KBM-7 (cell line): ENCODE measurements around the gene LRRC1.
A peak's percentile ranks its signal among the peaks of the same experiment; 100 is the strongest.
"Not testable (repeated sequence)": the region's sequence is repeated elsewhere in the genome, so short reads cannot be mapped to it uniquely, and the experiment has no call there.

ENCODE experiments used
- DNase-seq: peaks from one replicate; pipeline ENCODE4 v3.0.0-alpha.2; 2015
- in situ Hi-C: fragments of 300-500 bp; cut with MboI; formaldehyde crosslinking; loops from 2 replicates; pipeline ENCODE4 v1.14.3; 2020; ENCODE audit warnings: low sequenced_read_pairs, low pct_unique_long_range_greater_than_20kb, mixed read lengths

Gene LRRC1

DNA sequence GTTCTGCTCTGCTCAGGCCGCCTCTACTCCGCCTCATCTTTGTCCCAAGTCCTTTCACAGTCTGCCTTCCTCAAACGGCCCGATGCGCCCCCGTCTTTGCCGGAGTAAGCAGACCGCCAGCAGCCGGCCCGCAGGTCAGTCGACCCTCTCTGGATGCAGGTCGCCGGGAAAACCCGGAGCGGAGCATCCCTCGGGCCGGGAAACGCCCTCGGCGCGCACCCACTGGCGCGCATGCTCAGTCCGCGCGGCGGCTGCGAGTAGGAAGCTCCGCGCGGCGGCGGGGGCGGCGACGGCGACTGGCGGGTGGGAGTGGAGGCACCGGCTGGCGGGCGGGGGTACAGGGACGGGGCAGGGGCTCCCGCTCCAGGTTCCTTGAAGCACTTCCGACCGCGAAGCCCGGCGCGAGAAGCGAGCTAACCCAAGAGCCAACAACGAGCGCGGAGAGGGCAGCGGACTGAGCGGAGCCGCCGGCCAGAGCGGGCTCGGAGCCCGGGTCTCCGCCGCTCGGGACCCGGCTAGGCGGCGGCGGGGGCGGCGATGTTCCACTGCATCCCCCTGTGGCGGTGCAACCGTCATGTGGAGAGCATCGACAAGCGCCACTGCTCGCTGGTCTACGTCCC is at the start of gene LRRC1:
LRRC1 (plus strand) TSS at position 286 of the 620 bp plus-strand sequence; CDS start at position 538, 252 bp downstream.
- in situ Hi-C loops: no loop called here
- DNase-seq: peak; percentile 93

DNA sequence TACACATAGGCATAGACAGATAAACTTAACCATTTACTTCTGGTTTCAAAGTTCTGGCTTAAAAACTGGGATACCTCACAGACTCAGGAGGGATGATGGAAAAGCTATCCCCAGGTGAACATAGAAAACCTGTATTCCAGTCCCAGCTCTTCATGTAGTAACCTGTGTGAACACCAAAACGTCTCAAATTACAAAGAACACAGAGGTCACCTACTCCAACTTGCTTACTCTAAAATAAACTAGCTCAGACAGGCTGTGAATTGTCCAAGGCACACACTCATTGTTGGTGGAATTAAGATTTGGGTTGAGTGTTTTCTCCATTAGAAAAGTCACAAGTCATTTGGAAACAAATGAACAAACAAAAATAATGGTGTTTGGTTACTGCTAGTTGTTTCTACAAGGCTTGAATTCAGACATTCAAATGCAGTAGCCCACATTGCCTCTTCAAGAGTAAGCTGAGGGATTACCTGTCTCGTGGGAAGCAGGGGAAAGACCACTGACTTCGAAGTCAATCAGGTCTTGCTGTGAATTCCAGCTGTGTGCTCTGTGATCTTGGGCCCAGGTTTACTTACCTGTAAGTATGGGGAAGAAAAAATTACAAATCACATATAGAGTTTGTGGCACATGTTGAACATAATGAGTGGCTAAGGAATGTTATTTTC is 48.2 kb upstream of the LRRC1 start:
- no peak for DNase-seq

GRCh38 chr6:53750052-53750650 is 44.7 kb upstream of the LRRC1 start:
- in situ Hi-C loops: no loop called here

More for the DNA sequence above, 48.2 kb upstream of the LRRC1 start:
- in situ Hi-C loops: no loop called here

GRCh38 chr6:53751417-53751816 is 43.4 kb upstream of the LRRC1 start:
- DNase-seq: no peak
- in situ Hi-C loops: no loop called here

More at GRCh38 chr6:53750052-53750650, 44.7 kb upstream of the LRRC1 start:
- DNase-seq: no peak

GRCh38 chr6:53752440-53752839 is 42.4 kb upstream of the LRRC1 start:
- in situ Hi-C loops: no loop called here
- no peak for DNase-seq

GRCh38 chr6:53752856-53753255 is 41.9 kb upstream of the LRRC1 start:
- in situ Hi-C loops: no loop called here
- DNase-seq: no peak

DNA sequence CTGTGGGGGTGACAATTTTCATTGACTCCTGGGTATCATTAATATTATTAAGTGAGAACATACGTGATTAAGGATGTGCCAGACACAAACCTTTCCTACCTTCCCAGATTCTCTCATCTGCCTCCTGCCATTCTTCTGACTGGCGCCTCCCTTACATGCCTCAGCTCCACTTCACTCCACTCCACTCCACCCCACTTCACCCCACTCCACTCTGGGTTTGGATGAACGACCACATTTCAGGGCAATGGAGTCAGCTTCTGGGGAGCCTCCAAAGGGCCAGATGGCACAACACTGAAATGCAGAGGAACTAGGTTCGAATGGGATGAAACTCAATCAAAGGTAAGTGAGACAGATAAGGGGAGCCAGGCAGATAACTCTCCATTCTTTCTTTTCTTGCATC is 40.5 kb upstream of the LRRC1 start:
- in situ Hi-C loops: no loop called here

DNA sequence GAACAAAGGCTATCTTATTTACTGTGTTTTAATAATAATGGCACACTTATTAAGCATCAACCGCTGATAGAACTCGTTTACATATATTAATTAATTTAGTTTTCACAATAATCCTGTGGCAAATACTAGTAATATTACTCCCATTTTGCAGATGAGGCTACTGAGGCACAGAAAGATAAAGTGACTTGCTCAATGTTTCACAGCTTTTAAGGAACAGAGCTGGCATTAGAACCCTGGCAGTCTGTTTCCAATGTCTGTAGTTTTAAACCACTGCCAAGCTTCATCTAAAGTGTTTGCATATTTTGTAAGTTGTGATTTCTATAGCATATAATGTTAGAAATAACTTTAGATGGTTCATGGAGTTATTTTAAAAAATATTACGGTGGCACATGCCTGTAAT is 38.4 kb upstream of the LRRC1 start:
- in situ Hi-C loops: no loop called here
- DNase-seq: no peak

More for the DNA sequence above, 40.5 kb upstream of the LRRC1 start:
- DNase-seq: no peak

- DNase-seq: no peak
- in situ Hi-C loops: no loop called here
These were observed 36.3 kb upstream of the LRRC1 start for GRCh38 chr6:53758496-53758895.

DNA sequence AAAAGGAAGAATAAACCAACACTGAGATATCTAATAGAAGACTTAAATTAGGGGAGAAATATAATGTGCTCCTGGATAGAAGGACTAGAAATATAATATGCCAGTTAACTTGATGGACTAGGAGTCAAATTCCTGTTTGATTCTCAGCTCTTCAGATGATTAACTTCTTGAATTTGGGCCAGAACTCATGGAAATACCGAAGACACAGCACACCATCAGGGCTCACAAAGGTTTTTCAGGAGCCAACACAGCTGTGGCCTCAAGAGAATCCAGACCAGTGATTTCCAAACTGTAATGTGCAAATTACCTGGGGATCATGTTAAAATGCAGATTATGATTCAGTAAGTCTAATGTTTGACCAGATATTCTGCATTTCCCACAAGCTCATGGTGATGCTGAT is 33.8 kb upstream of the LRRC1 start:
- no peak for DNase-seq
- in situ Hi-C loops: no loop called here

GRCh38 chr6:53765270-53765669 is 29.5 kb upstream of the LRRC1 start:
- in situ Hi-C loops: no loop called here
- no peak for DNase-seq

DNA sequence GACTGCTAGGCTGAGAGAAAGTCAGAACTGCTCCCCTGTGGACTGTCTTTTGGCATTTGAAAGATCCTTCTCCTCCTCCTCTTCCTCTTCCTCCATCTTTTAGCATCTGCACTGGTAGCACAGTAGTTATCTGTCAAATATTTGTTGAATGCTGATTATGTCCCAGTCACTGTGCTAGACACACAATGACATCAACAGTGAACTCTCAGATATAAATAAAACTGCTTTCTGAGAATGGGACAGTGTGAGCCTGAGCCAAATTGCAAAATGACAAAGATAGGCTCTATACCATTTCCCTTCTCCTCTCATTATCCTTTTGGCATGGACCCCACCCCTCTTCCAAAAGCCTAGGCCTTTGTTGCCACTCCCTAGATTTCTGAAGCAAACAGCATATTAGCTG is 27.9 kb upstream of the LRRC1 start:
- DNase-seq: no peak
- in situ Hi-C loops: no loop called here

- no peak for DNase-seq
- in situ Hi-C loops: no loop called here
These were observed 26.9 kb upstream of the LRRC1 start for GRCh38 chr6:53767941-53768340.

DNA sequence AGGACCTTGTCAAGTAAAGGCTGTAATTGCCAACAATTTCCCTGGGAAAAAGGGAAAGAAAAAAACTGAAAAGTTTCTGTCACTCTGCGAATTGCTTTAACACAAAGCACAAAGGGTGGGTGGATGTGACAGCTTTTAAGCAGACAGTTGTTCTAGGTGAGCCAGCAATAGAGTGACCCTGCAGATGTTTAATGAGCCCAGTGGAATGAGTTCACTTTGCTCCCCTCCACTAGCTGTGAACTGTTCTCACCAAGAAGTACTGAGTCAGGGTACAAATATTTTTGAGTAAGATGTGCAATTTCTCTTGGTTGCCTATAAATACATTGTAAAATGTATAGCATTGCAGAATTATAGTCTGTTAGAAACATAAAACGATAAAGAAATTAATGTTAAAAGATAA is 26.2 kb upstream of the LRRC1 start:
- no peak for DNase-seq

DNA sequence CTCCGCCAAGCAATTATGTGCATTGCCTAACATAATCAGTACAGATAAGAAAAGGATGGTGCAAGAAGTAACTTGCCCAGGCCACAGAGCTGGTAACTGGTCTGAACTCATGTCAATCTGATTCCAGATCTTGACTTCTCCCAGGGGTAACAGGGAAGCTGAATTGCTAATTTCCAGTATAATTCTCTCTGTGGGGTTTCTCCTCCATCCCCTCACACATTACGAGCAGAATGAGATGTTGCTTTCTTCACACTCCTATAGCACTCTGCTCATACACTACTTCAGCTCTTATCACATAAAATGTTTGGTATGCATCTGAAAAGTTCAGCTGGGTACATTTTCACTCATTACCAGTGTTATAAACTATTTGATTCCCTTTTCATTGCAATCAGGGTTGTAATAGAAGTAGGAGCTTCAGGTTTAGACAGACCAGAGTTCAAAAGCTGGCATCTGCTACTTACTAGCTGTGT is 24.0 kb upstream of the LRRC1 start:
- in situ Hi-C loops: no loop called here
- no peak for DNase-seq

More for the DNA sequence above, 26.2 kb upstream of the LRRC1 start:
- in situ Hi-C loops: no loop called here

DNA sequence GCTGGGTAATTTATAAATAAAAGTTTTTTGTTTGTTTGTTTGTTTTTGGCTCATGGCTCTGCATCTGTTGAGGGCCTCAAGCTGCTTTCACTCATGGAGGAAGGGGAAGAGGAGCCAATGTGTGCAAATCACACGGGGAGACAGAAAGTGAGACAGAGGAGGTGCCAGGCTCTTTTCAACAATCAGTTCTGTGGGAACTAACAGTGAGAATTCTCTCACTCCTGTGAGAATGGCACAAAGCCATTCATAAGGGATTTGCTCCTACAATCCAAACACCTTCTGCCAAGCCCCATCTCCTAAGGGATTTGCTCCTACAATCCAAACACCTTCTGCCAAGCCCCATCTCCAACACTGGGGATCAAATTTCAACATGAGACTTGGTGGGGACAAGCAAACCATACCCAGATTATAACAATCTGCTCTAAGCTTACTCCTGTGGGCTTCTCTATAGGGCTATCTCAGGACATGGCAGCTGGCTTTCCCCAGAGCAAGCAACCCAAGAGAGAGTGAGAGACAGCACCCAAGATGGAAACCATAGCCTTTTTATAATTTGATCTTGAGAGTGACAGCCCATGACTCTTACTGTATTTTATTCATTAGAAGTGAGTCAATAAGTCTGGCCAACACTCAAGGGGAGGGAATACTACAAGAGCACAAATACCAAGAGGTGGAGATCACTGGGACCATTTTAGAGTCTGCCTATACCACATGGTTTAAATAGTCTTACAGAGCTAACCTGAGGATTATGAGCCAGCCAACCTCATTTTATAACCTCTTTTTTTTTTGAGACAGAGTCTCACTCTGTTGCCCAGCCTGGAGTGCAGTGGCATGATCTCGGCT is 22.8 kb upstream of the LRRC1 start:
- in situ Hi-C loops: no loop called here

GRCh38 chr6:53773044-53773696 is 21.6 kb upstream of the LRRC1 start:
- in situ Hi-C loops: no loop called here
- DNase-seq: no peak

More for the DNA sequence above, 22.8 kb upstream of the LRRC1 start:
- no peak for DNase-seq

DNA sequence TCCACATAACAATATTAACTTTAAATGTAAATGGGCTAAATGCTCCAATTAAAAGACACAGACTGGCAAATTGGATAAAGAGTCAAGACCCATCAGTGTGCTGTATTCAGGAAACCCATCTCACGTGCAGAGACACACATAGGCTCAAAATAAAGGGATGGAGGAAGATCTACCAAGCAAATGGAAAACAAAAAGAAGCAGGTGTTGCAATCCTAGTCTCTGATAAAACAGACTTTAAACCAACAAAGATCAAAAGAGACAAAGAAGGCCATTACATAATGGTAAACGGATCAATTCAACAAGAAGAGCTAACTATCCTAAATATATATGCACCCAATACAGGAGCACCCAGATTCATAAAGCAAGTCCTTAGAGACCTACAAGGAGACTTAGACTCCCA is 18.7 kb upstream of the LRRC1 start:
- DNase-seq, in situ Hi-C loops: not testable (repeated sequence)

- DNase-seq, in situ Hi-C loops: not testable (repeated sequence)
These were observed 9.8 kb upstream of the LRRC1 start for GRCh38 chr6:53784991-53785390.
